ENCODE measurements around the gene ZNF81. TPM values are rescaled to one million over a fixed set of nuclear protein-coding genes. Genes with fewer than 3 reads are reported as not detected.

The ZNF81 gene
- total RNA-seq, 2 experiments from 2014 or later: 8.6 to 9.4 TPM

GRCh38 chrX:47854474-47854873, 17.8 kb downstream of the ZNF81 start:
- Mint-ChIP-seq H3K4me1 (peaks cover 10% of the 10 kb centered on the region), H3K36me3 (ENCODE audit: low read depth) (peaks cover 10% of the 10 kb centered on the region), H3K9me3 (no peaks in the 10 kb centered on the region), H3K27ac (peak overlapping the region; percentile 50), H3K27me3 (no peaks in the 10 kb centered on the region), H3K4me3 (no peak overlapping the region)
- CTCF ChIA-PET: interaction anchor here (1.3 kb wide), 1 partner anchor 172 kb away, joined by 3 read pairs; no protein-coding TSS in a partner anchor
- POLR2A ChIA-PET: no interaction called here
- peak; percentile 35 for DNase-seq

- Mint-ChIP-seq H3K9me3 (no peaks in the 10 kb centered on the region), H3K4me3 (no peak overlapping the region), H3K36me3 (ENCODE audit: low read depth) (peaks cover 17% of the 10 kb centered on the region), H3K27ac (no peak overlapping the region), H3K4me1 (no peaks in the 10 kb centered on the region), H3K27me3 (no peaks in the 10 kb centered on the region)
- CTCF ChIA-PET: no interaction called here
- DNase-seq: no peak
- POLR2A ChIA-PET: no interaction called here
Measured at GRCh38 chrX:47859686-47860085, 23.0 kb downstream of the ZNF81 start.

- Mint-ChIP-seq H3K4me1 (no peaks in the 10 kb centered on the region), H3K9me3 (peaks cover 3% of the 10 kb centered on the region), H3K27ac (no peak overlapping the region), H3K27me3 (no peaks in the 10 kb centered on the region), H3K36me3 (ENCODE audit: low read depth) (peaks cover 17% of the 10 kb centered on the region), H3K4me3 (no peak overlapping the region)
- CTCF ChIA-PET: no interaction called here
- POLR2A ChIA-PET: no interaction called here
- no peak for DNase-seq
Measured at GRCh38 chrX:47862680-47863079, 26.0 kb downstream of the ZNF81 start.

GRCh38 chrX:47863187-47863586, 26.5 kb downstream of the ZNF81 start:
- peaks cover 3% of the 10 kb centered on the region for H3K9me3 Mint-ChIP-seq
- H3K36me3 Mint-ChIP-seq (ENCODE audit: low read depth): peaks cover 17% of the 10 kb centered on the region
- H3K4me3 Mint-ChIP-seq: no peak overlapping the region
- ChIA-PET CTCF (no interaction called here), POLR2A (no interaction called here)
- no peaks in the 10 kb centered on the region for H3K27me3 Mint-ChIP-seq
- no peak for DNase-seq
- no peak overlapping the region for H3K27ac Mint-ChIP-seq
- no peaks in the 10 kb centered on the region for H3K4me1 Mint-ChIP-seq

GRCh38 chrX:47864300-47864699, 27.6 kb downstream of the ZNF81 start:
- H3K4me3 Mint-ChIP-seq: no peak overlapping the region
- no peaks in the 10 kb centered on the region for H3K27me3 Mint-ChIP-seq
- no peak for DNase-seq
- peaks cover 18% of the 10 kb centered on the region for H3K36me3 Mint-ChIP-seq (ENCODE audit: low read depth)
- no peaks in the 10 kb centered on the region for H3K4me1 Mint-ChIP-seq
- H3K27ac Mint-ChIP-seq: no peak overlapping the region
- ChIA-PET CTCF (no interaction called here), POLR2A (no interaction called here)
- H3K9me3 Mint-ChIP-seq: peaks cover 3% of the 10 kb centered on the region

GRCh38 chrX:47864785-47865184, 28.1 kb downstream of the ZNF81 start:
- peaks cover 14% of the 10 kb centered on the region for H3K36me3 Mint-ChIP-seq (ENCODE audit: low read depth)
- ChIA-PET CTCF (no interaction called here), POLR2A (no interaction called here)
- no peaks in the 10 kb centered on the region for H3K4me1 Mint-ChIP-seq
- H3K27ac Mint-ChIP-seq: no peak overlapping the region
- no peak overlapping the region for H3K4me3 Mint-ChIP-seq
- H3K9me3 Mint-ChIP-seq: peaks cover 3% of the 10 kb centered on the region
- no peaks in the 10 kb centered on the region for H3K27me3 Mint-ChIP-seq
- DNase-seq: no peak

GRCh38 chrX:47873123-47873522, 36.4 kb downstream of the ZNF81 start:
- CTCF ChIA-PET: no interaction called here
- no peak overlapping the region for H3K27ac Mint-ChIP-seq
- H3K27me3 Mint-ChIP-seq: no peaks in the 10 kb centered on the region
- no peak for DNase-seq
- H3K36me3 Mint-ChIP-seq (ENCODE audit: low read depth): peaks cover 53% of the 10 kb centered on the region
- H3K4me1 Mint-ChIP-seq: peaks cover 1% of the 10 kb centered on the region
- POLR2A ChIA-PET: no interaction called here
- H3K4me3 Mint-ChIP-seq: no peak overlapping the region
- H3K9me3 Mint-ChIP-seq: peaks cover 26% of the 10 kb centered on the region

- no peak for DNase-seq
- ChIA-PET POLR2A (no interaction called here), CTCF (no interaction called here)
- Mint-ChIP-seq H3K4me1 (peaks cover 2% of the 10 kb centered on the region), H3K36me3 (ENCODE audit: low read depth) (peaks cover 47% of the 10 kb centered on the region), H3K27me3 (no peaks in the 10 kb centered on the region), H3K27ac (no peak overlapping the region), H3K4me3 (no peak overlapping the region), H3K9me3 (peaks cover 20% of the 10 kb centered on the region)
Measured at GRCh38 chrX:47877327-47877726, 40.6 kb downstream of the ZNF81 start.

GRCh38 chrX:47878198-47878597, 41.5 kb downstream of the ZNF81 start:
- Mint-ChIP-seq H3K4me1 (peaks cover 2% of the 10 kb centered on the region), H3K9me3 (peaks cover 11% of the 10 kb centered on the region), H3K36me3 (ENCODE audit: low read depth) (peaks cover 41% of the 10 kb centered on the region), H3K27me3 (no peaks in the 10 kb centered on the region), H3K4me3 (no peak overlapping the region), H3K27ac (peak overlapping the region; percentile 19)
- ChIA-PET CTCF (no interaction called here), POLR2A (no interaction called here)
- DNase-seq: no peak

GRCh38 chrX:47879463-47879862, 42.8 kb downstream of the ZNF81 start:
- Mint-ChIP-seq H3K27ac (no peak overlapping the region), H3K4me1 (peaks cover 2% of the 10 kb centered on the region), H3K27me3 (no peaks in the 10 kb centered on the region), H3K36me3 (ENCODE audit: low read depth) (peaks cover 31% of the 10 kb centered on the region), H3K4me3 (no peak overlapping the region), H3K9me3 (peaks cover 6% of the 10 kb centered on the region)
- ChIA-PET POLR2A (no interaction called here), CTCF (no interaction called here)
- DNase-seq: no peak

- ChIA-PET CTCF (no interaction called here), POLR2A (no interaction called here)
- no peak for DNase-seq
- Mint-ChIP-seq H3K4me3 (no peak overlapping the region), H3K4me1 (peaks cover 2% of the 10 kb centered on the region), H3K36me3 (ENCODE audit: low read depth) (peaks cover 27% of the 10 kb centered on the region), H3K9me3 (peaks cover 2% of the 10 kb centered on the region), H3K27me3 (no peaks in the 10 kb centered on the region), H3K27ac (no peak overlapping the region)
Measured at GRCh38 chrX:47880927-47881326, 44.2 kb downstream of the ZNF81 start.

GRCh38 chrX:47885501-47885900, 48.8 kb downstream of the ZNF81 start:
- Mint-ChIP-seq H3K4me3 (no peak overlapping the region), H3K27ac (no peak overlapping the region), H3K27me3 (no peaks in the 10 kb centered on the region), H3K9me3 (peaks cover 6% of the 10 kb centered on the region), H3K36me3 (ENCODE audit: low read depth) (peaks cover 35% of the 10 kb centered on the region), H3K4me1 (no peaks in the 10 kb centered on the region)
- DNase-seq: no peak
- ChIA-PET POLR2A (no interaction called here), CTCF (interaction anchor here (0.6 kb wide), 1 partner anchor 1135 kb away, joined by 3 read pairs; no protein-coding TSS in a partner anchor)

GRCh38 chrX:47898024-47898423, 61.3 kb downstream of the ZNF81 start:
- Mint-ChIP-seq H3K4me3 (no peak overlapping the region), H3K27me3 (no peaks in the 10 kb centered on the region), H3K27ac (no peak overlapping the region), H3K9me3 (peaks cover 3% of the 10 kb centered on the region), H3K4me1 (no peaks in the 10 kb centered on the region), H3K36me3 (ENCODE audit: low read depth) (peaks cover 23% of the 10 kb centered on the region)
- ChIA-PET CTCF (interaction anchor here (0.5 kb wide), 1 partner anchor 157 kb away, joined by 4 read pairs; no protein-coding TSS in a partner anchor), POLR2A (no interaction called here)
- no peak for DNase-seq

- H3K4me3 Mint-ChIP-seq: no peak overlapping the region
- no peaks in the 10 kb centered on the region for H3K4me1 Mint-ChIP-seq
- CTCF ChIA-PET: interaction anchor here (1.1 kb wide), 1 partner anchor 10 kb away, joined by 3 read pairs; no protein-coding TSS in a partner anchor
- POLR2A ChIA-PET: no interaction called here
- no peak overlapping the region for H3K27ac Mint-ChIP-seq
- no peaks in the 10 kb centered on the region for H3K9me3 Mint-ChIP-seq
- peaks cover 15% of the 10 kb centered on the region for H3K36me3 Mint-ChIP-seq (ENCODE audit: low read depth)
- DNase-seq: no peak
- no peaks in the 10 kb centered on the region for H3K27me3 Mint-ChIP-seq
Measured at GRCh38 chrX:47900833-47901232, 64.1 kb downstream of the ZNF81 start.

All from activated CD4-positive, alpha-beta T cell treated with anti-CD3 and anti-CD28 coated beads, Interleukin-2, amount 10 ng/mL, durations not matched to agents 7 days and 5 days (primary cell).